Endothelial cell (in vitro differentiated cells): ENCODE data around the gene MYO15B. TPM values are rescaled to one million over a fixed set of nuclear protein-coding genes. Genes with fewer than 3 reads are reported as not detected.

Experiments used
- DNase-seq: peaks from one replicate; pipeline ENCODE4 v3.0.0; 2021; ENCODE audit warnings: low spot score
- H3K27ac Mint-ChIP-seq: one replicate; pipeline ENCODE4 v1.8.0; 2021; ENCODE audit warnings: mixed read lengths, inconsistent platforms; ENCODE audit not compliant: unreplicated experiment
- H3K27me3 Mint-ChIP-seq: one replicate; pipeline ENCODE4 v1.8.0; 2021; ENCODE audit warnings: mild to moderate bottlenecking, moderate library complexity, mixed read lengths, inconsistent platforms; ENCODE audit not compliant: unreplicated experiment
- H3K36me3 Mint-ChIP-seq: one replicate; pipeline ENCODE4 v1.8.0; 2021; ENCODE audit warnings: mild to moderate bottlenecking, low read depth, mixed read lengths, inconsistent platforms; ENCODE audit not compliant: unreplicated experiment
- H3K4me1 Mint-ChIP-seq: one replicate; pipeline ENCODE4 v1.8.0; 2021; ENCODE audit warnings: mild to moderate bottlenecking, mixed read lengths, inconsistent platforms; ENCODE audit not compliant: unreplicated experiment
- H3K4me3 Mint-ChIP-seq: one replicate; pipeline ENCODE4 v1.8.0; 2021; ENCODE audit warnings: mild to moderate bottlenecking, mixed read lengths, inconsistent platforms; ENCODE audit not compliant: unreplicated experiment
- H3K9me3 Mint-ChIP-seq: one replicate; pipeline ENCODE4 v1.8.0; 2021; ENCODE audit warnings: mixed read lengths, inconsistent platforms; ENCODE audit not compliant: unreplicated experiment
- CTCF ChIP-seq: fragments of 200-600 bp; sonication (generic); IDR thresholded peaks from one replicate; pipeline ENCODE4 v1.5.0; 2021; ENCODE audit warnings: antibody characterized with exemption; ENCODE audit not compliant: unreplicated experiment
- total RNA-seq: library from RNA; stranded (reverse); fragmentation: NEBNext Ultra II Directional; extraction: Animal tissue kit (Norgen Biotek cat#: 25700); gene quantifications from one replicate; pipeline ENCODE4 v1.2.1, GENCODE V29; 2021; ENCODE audit not compliant: unreplicated experiment

The MYO15B gene
- total RNA-seq, 1 donor from 2014 or later = 224 TPM

- Mint-ChIP-seq H3K36me3 (no peaks in the 10 kb centered on the region), H3K9me3 (no peaks in the 10 kb centered on the region), H3K4me1 (no peaks in the 10 kb centered on the region), H3K4me3 (no peak overlapping the region), H3K27ac (no peak overlapping the region), H3K27me3 (peaks cover 2% of the 10 kb centered on the region)
- no peak for TF ChIP-seq CTCF
- no peak for DNase-seq
Observed at GRCh38 chr17:75558666-75559530, 28.7 kb upstream of the MYO15B start.

GRCh38 chr17:75559958-75560533, 27.6 kb upstream of the MYO15B start:
- Mint-ChIP-seq H3K9me3 (no peaks in the 10 kb centered on the region), H3K4me1 (no peaks in the 10 kb centered on the region), H3K27ac (no peak overlapping the region), H3K36me3 (no peaks in the 10 kb centered on the region), H3K4me3 (no peak overlapping the region), H3K27me3 (peaks cover 2% of the 10 kb centered on the region)
- TF ChIP-seq CTCF = no peak
- no peak for DNase-seq

GRCh38 chr17:75561927-75562603, 25.5 kb upstream of the MYO15B start:
- H3K4me3 Mint-ChIP-seq = no peak overlapping the region
- H3K9me3 Mint-ChIP-seq = no peaks in the 10 kb centered on the region
- H3K27me3 Mint-ChIP-seq = peaks cover 4% of the 10 kb centered on the region
- H3K36me3 Mint-ChIP-seq = peaks cover 10% of the 10 kb centered on the region
- no peaks in the 10 kb centered on the region for H3K4me1 Mint-ChIP-seq
- no peak for TF ChIP-seq CTCF
- DNase-seq = no peak
- H3K27ac Mint-ChIP-seq = no peak overlapping the region

GRCh38 chr17:75563063-75563758, 24.4 kb upstream of the MYO15B start:
- H3K4me1 Mint-ChIP-seq = no peaks in the 10 kb centered on the region

More at GRCh38 chr17:75563063-75563758, 24.4 kb upstream of the MYO15B start:
- Mint-ChIP-seq H3K9me3 (no peaks in the 10 kb centered on the region), H3K36me3 (peaks cover 10% of the 10 kb centered on the region), H3K4me3 (no peak overlapping the region), H3K27me3 (peaks cover 4% of the 10 kb centered on the region), H3K27ac (no peak overlapping the region)
- DNase-seq = no peak
- TF ChIP-seq CTCF = no peak
